Naive thymus-derived CD8-positive, alpha-beta T cell (primary cell): ENCODE results near the gene FAHD1. TPM values are rescaled to one million over a fixed set of nuclear protein-coding genes. Genes with fewer than 3 reads are reported as not detected.

Experiments
- ATAC-seq, 2 donors: fragments of 150-1000 bp; cut with Tn5 transposase in 1 of 2; sonication (Bioruptor Pico), chemical (Tn5 transposase) in 1 of 2; 1 replicate in 1 of 2; 2 replicates in 1 of 2; pipeline ENCODE4 v1.10.0; 2021; ENCODE audit warnings: mild to moderate bottlenecking in 2 of 2, moderate library complexity in 2 of 2
- POLR2A ChIA-PET: fragments of 350-600 bp; sonication (Branson Sonifier 250); formaldehyde crosslinking; loops from one replicate; lab custom pipeline; 2021; ENCODE audit warnings: antibody characterized with exemption; lab: Charles Lee
- DNase-seq, 10 donors: peaks; one replicate each; pipeline versions ENCODE4 v3.0.0 to v3.0.0-alpha.2; 2020 to 2022
- H3K27ac Mint-ChIP-seq, 10 donors: one replicate each; pipeline ENCODE4 v1.8.0; 2020 to 2022; ENCODE audit warnings: mild to moderate bottlenecking in 10 of 10, mixed read lengths in 10 of 10, moderate library complexity in 4 of 10, inconsistent platforms in 1 of 10
- H3K27me3 Mint-ChIP-seq, 5 donors: one replicate each; pipeline ENCODE4 v1.8.0; 2021 to 2022; ENCODE audit warnings: mixed read lengths in 5 of 5
- H3K36me3 Mint-ChIP-seq, 3 donors: one replicate each; pipeline ENCODE4 v1.8.0; 2020 to 2022; ENCODE audit warnings: mixed read lengths in 3 of 3, mild to moderate bottlenecking in 2 of 3, inconsistent platforms in 1 of 3
- H3K4me1 Mint-ChIP-seq, 4 donors: one replicate each; pipeline ENCODE4 v1.8.0; 2021 to 2022; ENCODE audit warnings: mixed read lengths in 4 of 4
- H3K4me3 Mint-ChIP-seq, 10 donors: one replicate each; pipeline ENCODE4 v1.8.0; 2020 to 2022; ENCODE audit warnings: mild to moderate bottlenecking in 10 of 10, mixed read lengths in 10 of 10, moderate library complexity in 6 of 10, inconsistent platforms in 1 of 10
- H3K9me3 Mint-ChIP-seq, 9 donors: one replicate each; pipeline ENCODE4 v1.8.0; 2020 to 2022; ENCODE audit warnings: mixed read lengths in 9 of 9, mild to moderate bottlenecking in 3 of 9, inconsistent platforms in 1 of 9, moderate library complexity in 1 of 9
- polyA plus RNA-seq, 3 donors: library from polyadenylated mRNA; unstranded; fragments of 300-500 nt; fragmentation: Illumina TruSeq; gene quantifications; one replicate each; pipeline ENCODE4 v1.2.3, GENCODE V29; 2021
- total RNA-seq, 8 experiments: library from RNA in 2 of 8; stranded (reverse) in 2 of 8; gene quantifications; one replicate each; pipeline ENCODE4 v1.2.3 and lab custom pipeline; 2021 to 2026

FAHD1 gene
- total and polyA plus RNA-seq, 5 experiments from 2014 or later: 11.1 to 34.2 (median 20.3) TPM

DNA sequence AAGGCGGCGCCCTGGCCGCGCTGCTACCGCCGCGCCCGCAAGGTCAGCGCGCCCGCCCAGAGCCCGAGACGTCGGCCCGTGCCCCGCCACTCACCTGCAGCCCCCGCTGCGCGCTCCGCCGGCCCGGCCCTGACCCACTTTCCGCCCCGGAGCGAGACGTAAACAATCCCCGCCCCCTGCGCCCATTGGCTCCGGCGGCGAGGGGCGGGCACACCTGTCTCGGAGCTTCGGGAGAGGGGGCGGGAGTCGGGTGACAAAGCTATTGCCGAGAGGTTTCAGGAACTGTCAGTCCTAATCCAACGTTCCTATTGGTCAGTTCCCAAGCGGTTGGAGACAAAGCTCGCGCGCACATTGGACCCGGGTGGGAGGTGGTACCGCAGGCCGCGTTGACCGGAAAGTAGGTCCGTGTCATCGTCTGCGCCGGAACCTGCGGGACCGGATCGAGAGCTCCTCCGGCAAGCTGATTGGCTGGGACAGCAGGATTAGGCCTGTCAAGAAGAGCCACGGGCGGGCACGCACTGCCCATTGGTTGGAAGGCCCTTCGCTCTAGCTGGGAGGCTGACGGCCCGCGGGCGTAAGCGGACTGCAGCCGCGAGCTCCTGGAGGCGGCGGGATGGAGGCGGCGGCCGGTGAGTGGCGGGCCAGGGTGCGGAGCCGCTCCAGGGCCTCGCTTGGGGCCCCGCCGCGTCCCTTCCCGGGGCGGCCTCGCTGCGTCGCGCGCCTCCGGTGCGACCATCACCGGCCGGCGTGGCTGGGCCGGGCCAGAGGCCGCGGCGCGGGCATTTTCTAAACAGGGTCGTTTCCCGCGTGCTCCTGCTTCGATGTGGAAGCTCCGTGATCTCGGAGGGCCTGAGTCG is 44.4 kb upstream of the FAHD1 start, which contains the start of the genes NUBP2 and SPSB3:
Gene NUBP2, plus strand, starts transcription at position 553 of the 857 bp plus-strand sequence. Its CDS starts 61 bp downstream, at position 614.
Gene SPSB3, minus strand, starts transcription at position 164 of the 857 bp plus-strand sequence. CDS start 1,088 bp downstream, outside the sequence.
- peaks cover 8 to 52% (median 27%) of the 10 kb centered on the region in 4 donors for H3K4me1 Mint-ChIP-seq
- H3K27ac Mint-ChIP-seq: peak within 1 kb of the TSS; percentile 82 to 99 (median 93)
- no peaks in the 10 kb centered on the region for H3K9me3 Mint-ChIP-seq

DNA sequence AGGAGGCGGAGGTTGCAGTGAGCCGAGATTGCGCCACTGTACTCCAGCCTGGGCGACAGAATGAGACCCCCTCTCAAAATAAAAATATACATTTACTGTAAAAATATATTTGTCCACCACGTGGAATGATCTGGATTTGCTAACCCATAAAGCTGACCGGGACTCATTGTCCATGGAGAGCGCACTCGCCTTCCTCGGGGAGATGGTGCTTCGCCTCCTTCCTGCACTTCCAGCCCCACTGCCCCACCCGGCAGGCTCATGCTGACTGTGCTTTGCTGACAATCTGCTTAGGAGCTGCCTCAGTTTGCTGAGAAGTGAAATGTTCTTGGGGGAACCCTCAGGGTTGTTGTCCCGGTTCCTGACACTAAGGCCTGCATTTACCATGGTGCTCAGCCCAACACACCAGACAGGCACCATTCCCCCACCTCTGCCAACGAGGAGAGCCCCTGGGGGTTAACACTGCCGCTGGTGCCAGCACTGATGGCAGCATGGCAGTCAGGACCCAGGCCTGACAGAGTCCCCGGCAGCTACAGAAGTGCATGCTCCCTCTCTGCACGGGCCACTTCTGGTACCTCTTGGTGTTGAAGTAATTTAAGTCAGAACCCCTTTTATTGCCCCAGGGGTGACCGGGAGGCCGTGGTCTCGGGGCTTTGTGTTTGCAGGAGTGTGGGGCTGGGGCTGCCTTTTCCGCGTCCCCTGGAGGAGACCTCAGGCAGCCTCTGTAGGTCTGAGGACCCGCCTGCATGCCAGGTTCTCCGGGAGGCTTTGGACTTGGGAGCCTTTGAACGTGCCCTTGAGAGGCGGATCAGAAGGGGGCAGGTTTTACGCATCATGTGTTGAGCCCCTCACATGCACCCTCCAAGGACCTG is 41.8 kb upstream of the FAHD1 start:
- peak overlapping the region in 2 of 10 donors; percentile 57 to 75 for H3K27ac Mint-ChIP-seq
- ATAC-seq (no peak), DNase-seq (peak in 1 of 10 donors; percentile 54)
- H3K27me3 Mint-ChIP-seq: no peaks in the 10 kb centered on the region
- H3K4me3 Mint-ChIP-seq: peak overlapping the region; percentile 19 to 84 (median 60)
- POLR2A ChIA-PET: interaction anchor here (1.0 to 5.6 kb wide), 2 partner anchors 13 to 39 kb away, joined by 3 to 118 read pairs; partner anchors contain the start of genes EME2, MRPS34 and NME3
- H3K36me3 Mint-ChIP-seq: peaks cover 0 to 23% (median 6%) of the 10 kb centered on the region in 3 donors
- no peaks in the 10 kb centered on the region for H3K9me3 Mint-ChIP-seq
- H3K4me1 Mint-ChIP-seq: peaks cover 10 to 53% (median 29%) of the 10 kb centered on the region in 4 donors

More for the DNA sequence above, 44.4 kb upstream of the FAHD1 start, which contains the start of the genes NUBP2 and SPSB3:
- ATAC-seq (peak; percentile 86 to 87), DNase-seq (peak; percentile 90 to 99 (median 97))
- Mint-ChIP-seq H3K27me3 (no peaks in the 10 kb centered on the region), H3K4me3 (peak within 1 kb of the TSS; percentile 83 to 97 (median 93)), H3K36me3 (peaks cover 0 to 13% (median 0%) of the 10 kb centered on the region in 3 donors)
- POLR2A ChIA-PET: interaction anchor here (0.6 to 5.6 kb wide), 37 partner anchors 9 to 891 kb away, joined by 3 to 118 read pairs (median 4); partner anchors contain the start of genes CCNF, EME2, FAHD1 and HAGH

DNA sequence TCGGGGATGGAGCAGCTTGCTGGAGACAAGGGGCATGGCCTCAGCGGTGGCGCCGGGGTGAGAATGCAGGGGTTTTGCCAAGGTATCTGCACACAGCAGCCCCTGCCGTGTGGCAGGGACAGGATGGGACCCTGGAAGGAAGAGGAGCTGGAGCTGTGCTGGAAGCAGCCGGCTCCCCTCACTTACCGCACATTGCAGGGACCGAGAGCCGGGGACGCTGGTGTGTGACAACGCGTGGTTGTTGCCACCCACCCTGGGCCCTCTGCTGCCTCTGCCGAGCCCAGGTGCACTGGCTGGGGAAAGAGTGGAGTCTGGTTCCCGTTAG is 41.2 kb upstream of the FAHD1 start:
- ATAC-seq: no peak
- DNase-seq: peak in 1 of 10 donors; percentile 45
- peaks cover 10 to 51% (median 28%) of the 10 kb centered on the region in 4 donors for H3K4me1 Mint-ChIP-seq
- H3K27ac Mint-ChIP-seq: peak overlapping the region in 1 of 10 donors; percentile 62
- peak overlapping the region in 1 of 10 donors; percentile 3 for H3K4me3 Mint-ChIP-seq
- peaks cover 0 to 21% (median 6%) of the 10 kb centered on the region in 3 donors for H3K36me3 Mint-ChIP-seq
- POLR2A ChIA-PET: interaction anchor here (1.0 to 5.6 kb wide), 2 partner anchors 14 to 39 kb away, joined by 3 to 118 read pairs; partner anchors contain the start of genes EME2, MRPS34 and NME3
- no peaks in the 10 kb centered on the region for H3K9me3 Mint-ChIP-seq
- no peaks in the 10 kb centered on the region for H3K27me3 Mint-ChIP-seq

DNA sequence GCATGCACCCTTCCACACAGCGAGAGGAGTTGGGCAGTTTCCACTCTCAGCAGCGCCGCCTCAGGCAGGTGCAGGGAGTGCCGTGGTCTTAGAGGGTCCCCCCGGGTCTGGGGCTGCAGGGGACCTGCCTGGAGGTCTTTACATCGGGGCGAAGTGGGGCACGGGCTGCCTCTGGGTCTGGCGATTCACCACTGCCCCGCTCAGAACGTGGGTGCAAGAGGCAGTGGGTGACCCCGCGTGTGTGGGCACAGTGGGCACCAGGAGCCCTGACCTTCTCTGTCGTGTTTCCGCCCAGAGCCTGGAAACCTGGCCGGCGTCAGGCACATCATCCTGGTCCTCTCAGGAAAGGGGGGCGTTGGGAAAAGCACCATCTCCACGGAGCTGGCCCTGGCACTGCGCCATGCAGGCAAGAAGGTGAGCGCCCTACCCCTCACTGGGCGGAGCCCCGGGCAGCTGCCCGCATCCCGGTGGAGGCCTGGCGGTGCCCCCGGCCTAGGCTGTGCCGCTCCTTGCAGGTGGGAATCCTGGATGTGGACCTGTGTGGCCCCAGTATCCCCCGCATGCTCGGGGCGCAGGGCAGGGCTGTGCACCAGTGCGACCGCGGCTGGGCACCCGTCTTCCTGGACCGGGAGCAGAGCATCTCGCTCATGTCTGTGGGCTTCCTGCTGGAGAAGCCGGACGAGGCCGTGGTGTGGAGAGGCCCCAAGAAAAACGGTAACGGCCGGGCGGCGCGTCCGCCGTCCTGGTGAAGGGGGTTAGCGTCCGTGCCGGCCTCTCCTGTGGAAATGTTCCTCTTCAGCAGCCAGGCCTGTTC is 40.6 kb upstream of the FAHD1 start:
- Mint-ChIP-seq H3K4me3 (peak overlapping the region in 1 of 10 donors; percentile 10), H3K27ac (no peak overlapping the region), H3K36me3 (peaks cover 0 to 21% (median 6%) of the 10 kb centered on the region in 3 donors), H3K27me3 (no peaks in the 10 kb centered on the region), H3K9me3 (no peaks in the 10 kb centered on the region), H3K4me1 (peaks cover 10 to 45% (median 22%) of the 10 kb centered on the region in 4 donors)
- DNase-seq: peak in 1 of 10 donors; percentile 53
- POLR2A ChIA-PET: interaction anchor here (5.6 kb wide), 1 partner anchor 14 kb away, joined by 118 read pairs; the partner anchor contains the start of genes EME2, MRPS34 and NME3
- no peak for ATAC-seq

DNA sequence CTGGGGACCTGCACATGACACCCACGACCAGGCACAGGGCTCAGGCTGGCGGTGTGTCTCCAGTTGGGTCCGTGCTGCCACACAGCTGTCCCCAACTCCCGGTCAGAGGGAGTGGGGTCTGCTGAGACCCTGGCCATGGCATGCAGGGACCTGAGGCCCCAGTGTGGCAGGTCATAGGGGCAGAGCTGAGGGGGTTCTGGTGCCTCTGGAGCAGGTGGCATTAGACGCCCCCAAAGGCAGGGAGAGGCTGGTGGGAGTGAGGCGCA is 40.0 kb upstream of the FAHD1 start:
- H3K36me3 Mint-ChIP-seq: peaks cover 0 to 21% (median 6%) of the 10 kb centered on the region in 3 donors
- no peak overlapping the region for H3K4me3 Mint-ChIP-seq
- H3K9me3 Mint-ChIP-seq: no peaks in the 10 kb centered on the region
- no peak overlapping the region for H3K27ac Mint-ChIP-seq
- POLR2A ChIA-PET: no interaction called here
- ATAC-seq (no peak), DNase-seq (peak in 1 of 10 donors; percentile 35)
- no peaks in the 10 kb centered on the region for H3K27me3 Mint-ChIP-seq
- H3K4me1 Mint-ChIP-seq: peaks cover 6 to 41% (median 17%) of the 10 kb centered on the region in 4 donors

DNA sequence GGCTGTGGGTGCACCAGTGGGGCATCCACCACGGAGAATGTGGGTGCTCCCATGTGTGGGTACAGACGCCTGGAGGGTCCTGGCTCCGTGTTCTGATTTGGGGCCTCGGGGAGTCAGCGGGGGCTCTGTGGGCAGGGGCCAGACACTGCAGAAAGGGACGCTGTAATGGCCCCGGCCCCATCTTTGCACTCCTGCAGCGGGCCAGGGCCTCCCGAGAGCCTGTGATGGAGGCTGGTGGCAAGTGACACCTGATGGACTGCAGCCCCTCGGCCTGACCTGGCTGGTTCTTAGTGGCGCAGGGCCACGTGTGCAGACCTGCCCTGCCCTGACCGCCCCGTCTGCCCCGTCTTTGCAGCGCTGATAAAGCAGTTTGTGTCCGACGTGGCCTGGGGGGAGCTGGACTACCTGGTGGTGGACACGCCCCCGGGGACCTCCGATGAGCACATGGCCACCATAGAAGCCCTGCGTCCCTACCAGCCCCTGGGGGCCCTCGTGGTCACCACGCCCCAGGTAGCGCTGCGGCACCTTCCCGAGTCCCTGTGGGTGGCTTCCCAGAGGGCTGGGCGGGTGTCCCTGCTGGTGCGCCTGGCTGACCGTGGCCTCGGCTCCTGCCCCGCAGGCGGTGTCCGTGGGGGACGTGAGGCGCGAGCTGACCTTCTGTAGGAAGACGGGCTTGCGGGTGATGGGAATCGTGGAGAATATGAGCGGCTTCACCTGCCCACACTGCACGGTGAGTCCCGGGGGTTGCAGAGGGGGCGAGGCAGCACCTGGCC is 39.5 kb upstream of the FAHD1 start:
- Mint-ChIP-seq H3K36me3 (peaks cover 0 to 21% (median 6%) of the 10 kb centered on the region in 3 donors), H3K4me3 (no peak overlapping the region), H3K27ac (no peak overlapping the region), H3K9me3 (no peaks in the 10 kb centered on the region), H3K27me3 (no peaks in the 10 kb centered on the region), H3K4me1 (peaks cover 6 to 39% (median 16%) of the 10 kb centered on the region in 4 donors)
- POLR2A ChIA-PET: interaction anchor here (0.6 kb wide), 1 partner anchor 1027 kb away, joined by 8 read pairs; the partner anchor contains the start of gene MSLN
- no peak for ATAC-seq
- peak in 1 of 10 donors; percentile 57 for DNase-seq

DNA sequence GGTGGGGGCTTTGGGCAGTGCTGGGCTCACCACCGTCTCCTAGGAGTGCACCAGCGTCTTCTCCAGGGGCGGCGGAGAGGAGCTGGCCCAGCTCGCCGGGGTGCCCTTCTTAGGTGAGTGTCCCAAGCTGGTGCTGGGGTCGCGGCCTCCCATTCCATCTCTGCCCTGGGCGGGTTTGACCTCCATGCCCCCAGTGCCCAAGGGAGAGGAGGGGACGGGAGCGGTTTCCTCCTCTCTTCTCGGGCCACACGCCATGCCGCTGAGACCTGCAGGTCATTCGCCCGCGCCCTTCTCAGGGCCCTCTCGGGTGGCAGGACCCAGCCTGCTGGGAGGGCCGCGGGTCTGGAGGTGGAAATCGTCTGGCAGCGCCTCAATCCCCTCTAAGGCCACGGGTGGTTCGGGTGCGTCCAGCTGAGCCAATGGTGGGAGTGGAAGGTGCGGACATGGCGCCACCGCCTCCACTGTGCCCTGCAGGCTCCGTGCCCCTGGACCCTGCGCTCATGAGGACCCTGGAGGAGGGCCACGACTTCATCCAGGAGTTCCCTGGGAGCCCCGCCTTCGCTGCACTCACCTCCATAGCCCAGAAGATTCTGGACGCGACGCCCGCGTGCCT is 38.8 kb upstream of the FAHD1 start:
- Mint-ChIP-seq H3K4me1 (peaks cover 5 to 37% (median 14%) of the 10 kb centered on the region in 4 donors), H3K4me3 (no peak overlapping the region), H3K27me3 (no peaks in the 10 kb centered on the region), H3K27ac (peak overlapping the region in 1 of 10 donors; percentile 57), H3K9me3 (no peaks in the 10 kb centered on the region), H3K36me3 (peaks cover 0 to 20% (median 6%) of the 10 kb centered on the region in 3 donors)
- DNase-seq (peak in 1 of 10 donors; percentile 46), ATAC-seq (no peak)
- POLR2A ChIA-PET: interaction anchor here (0.6 kb wide), 1 partner anchor 1028 kb away, joined by 8 read pairs; the partner anchor contains the start of gene MSLN

DNA sequence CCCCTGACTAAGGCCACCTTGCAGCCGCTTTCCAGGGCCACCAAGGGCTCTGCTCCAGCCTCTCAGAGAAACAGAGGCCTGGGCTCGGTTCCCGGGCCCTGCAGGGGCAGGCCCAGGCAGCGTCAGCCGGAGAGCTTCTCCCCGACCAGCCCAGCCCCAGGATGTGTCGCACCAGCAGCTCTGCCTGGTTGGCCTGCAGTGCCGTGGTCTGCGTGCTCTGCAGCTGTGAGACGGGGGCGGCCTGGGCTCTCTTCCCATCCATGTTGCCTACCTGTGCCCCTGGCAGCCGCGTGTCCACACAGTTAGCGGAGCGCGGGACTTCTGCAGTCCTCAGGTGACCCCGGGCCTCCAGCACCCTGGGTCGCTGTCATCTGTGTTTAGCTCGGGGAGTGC is 38.3 kb upstream of the FAHD1 start:
- no peaks in the 10 kb centered on the region for H3K27me3 Mint-ChIP-seq
- H3K36me3 Mint-ChIP-seq: peaks cover 0 to 19% (median 6%) of the 10 kb centered on the region in 3 donors
- H3K9me3 Mint-ChIP-seq: no peaks in the 10 kb centered on the region
- no peak overlapping the region for H3K4me3 Mint-ChIP-seq
- DNase-seq (peak in 1 of 10 donors; percentile 46), ATAC-seq (no peak)
- POLR2A ChIA-PET: no interaction called here
- peak overlapping the region in 1 of 10 donors; percentile 57 for H3K27ac Mint-ChIP-seq
- peaks cover 3 to 32% (median 12%) of the 10 kb centered on the region in 4 donors for H3K4me1 Mint-ChIP-seq

DNA sequence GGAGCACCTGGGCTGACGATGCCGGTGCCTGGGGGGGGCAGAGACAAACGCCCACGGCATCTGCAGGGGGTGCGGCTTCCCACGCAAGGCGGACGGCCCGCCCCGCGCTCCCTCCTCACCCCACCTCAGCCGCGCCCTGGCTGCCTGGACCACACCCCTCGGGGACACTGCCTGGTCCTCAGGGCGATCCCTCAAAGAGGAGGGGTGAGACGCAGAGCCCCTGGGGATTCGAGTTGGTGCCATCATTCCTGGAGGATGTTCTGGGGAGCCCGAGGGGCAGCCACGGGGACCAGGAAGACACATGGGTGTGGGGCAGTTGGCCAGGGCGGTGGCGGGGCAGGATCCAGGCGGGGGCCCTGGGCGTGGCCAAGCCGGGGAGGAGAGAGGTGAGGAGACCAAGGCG is 37.4 kb upstream of the FAHD1 start:
- Mint-ChIP-seq H3K4me3 (no peak overlapping the region), H3K9me3 (no peaks in the 10 kb centered on the region), H3K36me3 (peaks cover 0 to 19% (median 6%) of the 10 kb centered on the region in 3 donors), H3K4me1 (peaks cover 3 to 23% (median 9%) of the 10 kb centered on the region in 4 donors), H3K27ac (no peak overlapping the region), H3K27me3 (no peaks in the 10 kb centered on the region)
- ATAC-seq: no peak
- DNase-seq: peak in 1 of 10 donors; percentile 42
- POLR2A ChIA-PET: no interaction called here

DNA sequence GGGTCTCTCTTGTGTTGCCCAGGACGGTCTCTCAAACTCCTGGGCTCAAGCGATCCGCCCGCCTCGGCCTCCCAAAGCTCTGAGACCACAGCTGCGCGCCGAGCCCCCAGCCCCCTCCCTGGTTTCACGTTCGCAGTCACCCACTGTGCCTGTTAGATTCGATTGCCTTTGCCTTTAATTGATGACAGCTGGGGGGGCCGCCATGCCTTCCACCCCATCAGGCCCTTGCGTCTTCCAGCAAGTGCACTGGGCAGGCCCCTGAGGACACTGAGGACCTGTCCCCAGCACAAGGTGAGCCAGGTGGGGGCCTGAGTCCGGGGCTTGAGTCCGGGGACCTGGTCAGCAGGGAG is 36.8 kb upstream of the FAHD1 start:
- DNase-seq (no peak), ATAC-seq (no peak)
- H3K27ac Mint-ChIP-seq: no peak overlapping the region
- POLR2A ChIA-PET: no interaction called here
- H3K36me3 Mint-ChIP-seq: peaks cover 0 to 16% (median 6%) of the 10 kb centered on the region in 3 donors
- H3K9me3 Mint-ChIP-seq: no peaks in the 10 kb centered on the region
- no peaks in the 10 kb centered on the region for H3K27me3 Mint-ChIP-seq
- no peak overlapping the region for H3K4me3 Mint-ChIP-seq
- peaks cover 1 to 19% (median 6%) of the 10 kb centered on the region in 4 donors for H3K4me1 Mint-ChIP-seq
